MCF 10A (cell line): ENCODE measurements around the gene B3GNT7. TPM values are rescaled to one million over a fixed set of nuclear protein-coding genes. Genes with fewer than 3 reads are reported as not detected.

ENCODE experiments used
- BruUV-seq: library from RNA; stranded (reverse); fragments of 400-500 nt; replicated peaks from 2 replicates; lab custom pipeline; 2021; lab: Mats Ljungman, UMichigan
- CTCF ChIA-PET: fragments of 300-600 bp; sonication (Branson Sonifier 250); formaldehyde crosslinking; extraction: SDS; loops from one replicate; lab custom pipeline; 2021; ENCODE audit warnings: antibody characterized with exemption, inconsistent platforms; lab: Yijun Ruan, JAX
- POLR2A ChIA-PET: fragments of 300-600, 350-650 bp; sonication (Branson Sonifier 250); formaldehyde crosslinking; extraction: SDS; loops from one replicate; lab custom pipeline; 2020; ENCODE audit warnings: antibody characterized with exemption, inconsistent platforms; lab: Yijun Ruan, JAX
- DNase-seq: peaks from one replicate; pipeline ENCODE4 v3.0.0-alpha.2; 2018; ENCODE audit not compliant: unreplicated experiment
- H3K27ac Mint-ChIP-seq: one replicate; pipeline ENCODE4 v1.8.0; 2022; ENCODE audit warnings: mild to moderate bottlenecking, low read depth, mixed read lengths; ENCODE audit not compliant: unreplicated experiment
- H3K27me3 Mint-ChIP-seq: one replicate; pipeline ENCODE4 v1.8.0; 2022; ENCODE audit warnings: mixed read lengths; ENCODE audit not compliant: insufficient read depth, unreplicated experiment
- H3K36me3 Mint-ChIP-seq: one replicate; pipeline ENCODE4 v1.8.0; 2022; ENCODE audit warnings: mild to moderate bottlenecking, moderate library complexity, mixed read lengths; ENCODE audit not compliant: insufficient read depth, unreplicated experiment
- H3K4me1 Mint-ChIP-seq: one replicate; pipeline ENCODE4 v1.8.0; 2022; ENCODE audit warnings: mixed read lengths; ENCODE audit not compliant: insufficient read depth, unreplicated experiment
- H3K4me3 Mint-ChIP-seq: one replicate; pipeline ENCODE4 v1.8.0; 2022; ENCODE audit warnings: mild to moderate bottlenecking, moderate library complexity, mixed read lengths; ENCODE audit not compliant: unreplicated experiment
- H3K9me3 Mint-ChIP-seq: one replicate; pipeline ENCODE4 v1.8.0; 2022; ENCODE audit warnings: mixed read lengths; ENCODE audit not compliant: unreplicated experiment
- CTCF ChIP-seq: fragments of 200-600 bp; IDR thresholded peaks from one replicate; pipeline ENCODE4 v1.8.0; 2022; ENCODE audit warnings: antibody characterized with exemption, mild to moderate bottlenecking; ENCODE audit not compliant: unreplicated experiment
- intact Hi-C: fragments of 100-400 bp; cut with micrococcal nuclease; formaldehyde crosslinking; loops from 2 replicates; pipeline ENCODE4 v1.14.1; 2022
- total RNA-seq: library from RNA; stranded (reverse); gene quantifications from 2 replicates; pipeline ENCODE4 v1.2.3, GENCODE V29; 2022

B3GNT7 gene
- total RNA-seq, 1 experiment from 2014 or later, result not detected

GRCh38 chr2:231397011-231397927 lies 1.8 kb downstream of the B3GNT7 start:
- POLR2A ChIA-PET, result no interaction called here
- DNase-seq, result no peak
- Mint-ChIP-seq H3K4me3 (no peak overlapping the region), H3K27me3 (no peaks in the 10 kb centered on the region), H3K36me3 (no peaks in the 10 kb centered on the region), H3K4me1 (no peaks in the 10 kb centered on the region), H3K27ac (no peak overlapping the region), H3K9me3 (no peaks in the 10 kb centered on the region)
- no TSS peak for BruUV-seq
- TF ChIP-seq CTCF, result no peak
- intact Hi-C loops, result no loop called here
- CTCF ChIA-PET, result interaction anchor here (0.5 to 1.3 kb wide), 6 partner anchors 112 to 496 kb away, joined by 3 to 6 read pairs (median 3); no protein-coding TSS in a partner anchor

GRCh38 chr2:231397928-231398294 lies 2.4 kb downstream of the B3GNT7 start:
- no TSS peak for BruUV-seq
- no peak overlapping the region for H3K4me3 Mint-ChIP-seq
- no peaks in the 10 kb centered on the region for H3K9me3 Mint-ChIP-seq
- ChIA-PET CTCF (interaction anchor here (1.3 kb wide), 1 partner anchor 148 kb away, joined by 6 read pairs; no protein-coding TSS in a partner anchor), POLR2A (no interaction called here)
- no peak for DNase-seq
- no peaks in the 10 kb centered on the region for H3K36me3 Mint-ChIP-seq
- H3K27me3 Mint-ChIP-seq, result no peaks in the 10 kb centered on the region
- no peaks in the 10 kb centered on the region for H3K4me1 Mint-ChIP-seq
- intact Hi-C loops, result no loop called here
- no peak overlapping the region for H3K27ac Mint-ChIP-seq
- no peak for TF ChIP-seq CTCF

GRCh38 chr2:231398585-231398984 lies 3.1 kb downstream of the B3GNT7 start:
- POLR2A ChIA-PET, result no interaction called here
- no peaks in the 10 kb centered on the region for H3K9me3 Mint-ChIP-seq
- H3K27ac Mint-ChIP-seq, result no peak overlapping the region
- TF ChIP-seq CTCF, result no peak
- CTCF ChIA-PET, result interaction anchor here (0.6 to 2.6 kb wide), 3 partner anchors 11 to 171 kb away, joined by 3 to 16 read pairs (median 7); no protein-coding TSS in a partner anchor
- no TSS peak for BruUV-seq
- DNase-seq, result no peak
- no peaks in the 10 kb centered on the region for H3K36me3 Mint-ChIP-seq
- no peaks in the 10 kb centered on the region for H3K4me1 Mint-ChIP-seq
- no peaks in the 10 kb centered on the region for H3K27me3 Mint-ChIP-seq
- H3K4me3 Mint-ChIP-seq, result no peak overlapping the region
- intact Hi-C loops, result no loop called here

DNA sequence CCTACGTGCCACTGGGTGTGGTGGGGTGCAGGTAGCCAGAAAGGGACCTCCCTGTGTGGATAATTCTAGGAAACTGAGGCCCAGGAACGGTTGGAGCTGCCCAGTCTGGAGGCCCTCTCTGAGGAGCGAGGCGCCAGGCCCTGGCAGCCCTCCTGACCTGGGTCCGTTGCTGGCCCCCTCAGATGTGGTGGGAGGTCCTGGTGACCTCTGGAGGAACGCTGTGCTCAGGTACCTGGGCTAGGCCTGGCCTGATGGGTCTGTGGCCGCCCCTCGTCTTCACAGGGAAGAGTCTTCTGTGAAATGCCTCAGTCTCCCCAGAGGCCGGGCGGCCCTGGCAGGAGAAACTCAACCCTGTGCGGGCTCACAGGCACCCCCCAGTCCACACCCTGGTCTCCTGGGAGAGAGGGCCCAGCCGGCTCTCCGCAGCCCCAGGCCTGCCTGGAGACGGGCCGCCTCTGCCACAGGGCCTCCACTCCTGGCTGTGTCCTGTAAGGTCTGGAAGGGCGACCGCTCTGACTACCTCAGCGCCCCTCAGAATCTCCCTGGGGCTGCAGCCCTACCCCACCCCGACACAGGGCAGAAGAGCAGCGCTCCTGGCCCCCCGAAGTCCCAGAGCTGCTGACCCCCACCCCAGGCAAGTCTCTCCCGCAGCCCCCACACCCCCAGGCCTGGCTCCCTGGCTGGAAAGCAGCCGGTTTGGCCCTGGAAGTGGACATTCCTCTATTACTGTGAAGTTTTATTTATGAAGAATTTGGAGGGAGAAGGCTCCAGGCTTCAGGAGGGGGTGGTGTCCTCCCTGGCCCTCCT lies 3.7 kb downstream of the B3GNT7 start:
- Mint-ChIP-seq H3K4me1 (no peaks in the 10 kb centered on the region), H3K9me3 (no peaks in the 10 kb centered on the region), H3K27ac (no peak overlapping the region), H3K4me3 (no peak overlapping the region), H3K36me3 (no peaks in the 10 kb centered on the region), H3K27me3 (no peaks in the 10 kb centered on the region)
- TF ChIP-seq CTCF, result no peak
- CTCF ChIA-PET, result interaction anchor here (0.9 to 2.6 kb wide), 11 partner anchors 9 to 172 kb away, joined by 3 to 21 read pairs (median 7); no protein-coding TSS in a partner anchor
- no peak for DNase-seq
- POLR2A ChIA-PET, result no interaction called here
- no TSS peak for BruUV-seq
- intact Hi-C loops, result no loop called here
